ENCODE data around the gene E2F7.

- TF ChIP-seq CTCF (IDR thresholded peaks at IDR 0.05; ENCODE audit: low read depth, low read length) (peak; percentile 21; the same call in 1 of the 2 replicates), EZH2phosphoT487 (IDR thresholded peaks at IDR 0.05; ENCODE audit: low read depth) (no peak)
These were observed 17.8 kb downstream of the E2F7 start for GRCh38 chr12:77047341-77048109.

Measured in OCI-LY3 (cell line).